H9 (cell line): ENCODE results near the gene CCDC172. TPM values are rescaled to one million over a fixed set of nuclear protein-coding genes. Genes with fewer than 3 reads are reported as not detected.
A peak's percentile ranks its signal among the peaks of the same experiment; 100 is the strongest.
"Not testable (repeated sequence)": the region's sequence is repeated elsewhere in the genome, so short reads cannot be mapped to it uniquely, and the experiment has no call there.

ENCODE experiments used
- DNase-seq: peaks from one replicate; pipeline ENCODE4 v3.0.0-alpha.2; 2017
- H2AFZ ChIP-seq: one replicate; pipeline ENCODE4 v1.6.1; 2013; ENCODE audit warnings: mild to moderate bottlenecking, low read length, control low read depth, moderate library complexity
- H2AK5ac ChIP-seq: 2 replicates; pipeline ENCODE4 v1.6.1; 2013; ENCODE audit warnings: low read length, control low read depth, mixed read lengths; ENCODE audit not compliant: insufficient read length
- H2BK120ac ChIP-seq: one replicate; pipeline ENCODE4 v1.6.1; 2013; ENCODE audit warnings: low read depth, mild to moderate bottlenecking, low read length, control low read depth, inconsistent platforms; ENCODE audit not compliant: poor library complexity, severe bottlenecking
- H2BK12ac ChIP-seq: 2 replicates; pipeline ENCODE4 v1.6.1; 2013; ENCODE audit warnings: low read length, control low read depth, mixed read lengths, low read depth; ENCODE audit not compliant: insufficient read length
- H2BK15ac ChIP-seq: 2 replicates; pipeline ENCODE4 v1.6.1; 2013; ENCODE audit warnings: low read depth, low read length, control low read depth
- H2BK20ac ChIP-seq: one replicate; pipeline ENCODE4 v1.6.1; 2013; ENCODE audit warnings: low read depth, mild to moderate bottlenecking, low read length, control low read depth, inconsistent platforms; ENCODE audit not compliant: poor library complexity, severe bottlenecking
- H2BK5ac ChIP-seq: 2 replicates; pipeline ENCODE4 v1.6.1; 2013; ENCODE audit warnings: low read length, control low read depth, mixed read lengths; ENCODE audit not compliant: insufficient read length
- H3K14ac ChIP-seq: 2 replicates; pipeline ENCODE4 v1.6.1; 2013; ENCODE audit warnings: low read length, control low read depth; ENCODE audit not compliant: insufficient read depth
- H3K18ac ChIP-seq: 2 replicates; pipeline ENCODE4 v1.6.1; 2013; ENCODE audit warnings: low read depth, mild to moderate bottlenecking, mixed read lengths, low read length, control low read depth; ENCODE audit not compliant: insufficient read length
- H3K23ac ChIP-seq: 2 replicates; pipeline ENCODE4 v1.6.1; 2013; ENCODE audit warnings: low read length, control low read depth, mixed read lengths, low read depth; ENCODE audit not compliant: insufficient read length
- H3K23me2 ChIP-seq: 2 replicates; pipeline ENCODE4 v1.6.1; 2013; ENCODE audit warnings: low read depth, mild to moderate bottlenecking, mixed read lengths, low read length, control low read depth; ENCODE audit not compliant: insufficient read length, poor library complexity, severe bottlenecking
- H3K27ac ChIP-seq: 2 replicates; pipeline ENCODE4 v1.5.1; 2013; ENCODE audit warnings: low read length, control low read depth, mixed read lengths, low read depth; ENCODE audit not compliant: insufficient read length
- H3K27me3 ChIP-seq: 2 replicates; pipeline ENCODE4 v1.6.1; 2013; ENCODE audit warnings: low read length, control low read depth, inconsistent platforms; ENCODE audit not compliant: insufficient read depth
- H3K4ac ChIP-seq: 2 replicates; pipeline ENCODE4 v1.6.1; 2013; ENCODE audit warnings: low read depth, mild to moderate bottlenecking, control low read depth, inconsistent platforms, low read length, moderate library complexity
- H3K4me1 ChIP-seq: 2 replicates; pipeline ENCODE4 v1.6.1; 2013; ENCODE audit warnings: low read length, control low read depth, inconsistent platforms; ENCODE audit not compliant: insufficient read depth
- H3K4me2 ChIP-seq: 2 replicates; pipeline ENCODE4 v1.6.1; 2013; ENCODE audit warnings: low read length, control low read depth, mixed read lengths; ENCODE audit not compliant: insufficient read length, insufficient read depth
- H3K56ac ChIP-seq: 2 replicates; pipeline ENCODE4 v1.6.1; 2013; ENCODE audit warnings: low read depth, mild to moderate bottlenecking, mixed read lengths, low read length, control low read depth; ENCODE audit not compliant: insufficient read length
- H3K79me1 ChIP-seq: 2 replicates; pipeline ENCODE4 v1.6.1; 2013; ENCODE audit warnings: low read depth, mild to moderate bottlenecking, moderate library complexity, low read length, control low read depth, inconsistent platforms; ENCODE audit not compliant: insufficient read depth, poor library complexity, severe bottlenecking
- H3K79me2 ChIP-seq: 2 replicates; pipeline ENCODE4 v1.6.1; 2013; ENCODE audit warnings: low read length, control low read depth, inconsistent platforms; ENCODE audit not compliant: insufficient read depth
- H3K9ac ChIP-seq: 2 replicates; pipeline ENCODE4 v1.6.1; 2013; ENCODE audit warnings: low read length, control low read depth, mixed read lengths; ENCODE audit not compliant: insufficient read length; ENCODE audit errors: extremely low read depth
- H3K9me3 ChIP-seq: one replicate; pipeline ENCODE4 v1.6.1; 2013; ENCODE audit warnings: low read depth, low read length, inconsistent platforms; ENCODE audit not compliant: control insufficient read depth
- H3T11ph ChIP-seq: one replicate; pipeline ENCODE4 v1.6.1; 2013; ENCODE audit warnings: mild to moderate bottlenecking, low read length, control low read depth, inconsistent platforms
- H4K20me1 ChIP-seq: one replicate; pipeline ENCODE4 v1.6.1; 2013; ENCODE audit not compliant: control insufficient read depth, insufficient read length, insufficient read depth
- H4K5ac ChIP-seq: 2 replicates; pipeline ENCODE4 v1.6.1; 2013; ENCODE audit warnings: low read depth, mild to moderate bottlenecking, mixed read lengths, low read length, control low read depth; ENCODE audit not compliant: insufficient read length
- H4K8ac ChIP-seq: replicated peaks from 2 replicates; pipeline ENCODE4 v1.6.1; 2013; ENCODE audit warnings: low read length, control low read depth, mixed read lengths, low read depth; ENCODE audit not compliant: insufficient read length
- H4K91ac ChIP-seq: 2 replicates; pipeline ENCODE4 v1.6.1; 2013; ENCODE audit warnings: low read depth, mild to moderate bottlenecking, moderate library complexity, mixed read lengths, low read length, control low read depth; ENCODE audit not compliant: insufficient read length
- H3K27ac Mint-ChIP-seq, 3 experiments: 2 replicates in 2 of 3; 3 replicates in 1 of 3; pipeline ENCODE4 v1.8.0; 2020 to 2021; ENCODE audit warnings: mixed read lengths in 3 of 3, mild to moderate bottlenecking in 1 of 3, moderate library complexity in 1 of 3
- H3K27me3 Mint-ChIP-seq: 2 replicates; pipeline ENCODE4 v1.8.0; 2021; ENCODE audit warnings: low read depth, mild to moderate bottlenecking, moderate library complexity, mixed read lengths
- H3K36me3 Mint-ChIP-seq, 3 experiments: 2 replicates in 2 of 3; 3 replicates in 1 of 3; pipeline ENCODE4 v1.8.0; 2020 to 2021; ENCODE audit warnings: low read depth in 3 of 3, mixed read lengths in 3 of 3; ENCODE audit not compliant: insufficient read depth in 1 of 3
- H3K4me1 Mint-ChIP-seq, 2 experiments: 2 replicates each; pipeline ENCODE4 v1.8.0; 2020; ENCODE audit warnings: mixed read lengths in 2 of 2
- H3K4me3 Mint-ChIP-seq, 2 experiments: 2 replicates in 1 of 2; 3 replicates in 1 of 2; pipeline ENCODE4 v1.8.0; 2020 to 2021; ENCODE audit warnings: mild to moderate bottlenecking in 2 of 2, mixed read lengths in 2 of 2, moderate library complexity in 1 of 2
- H3K9me3 Mint-ChIP-seq, 2 experiments: 2 replicates in 1 of 2; 3 replicates in 1 of 2; pipeline ENCODE4 v1.8.0; 2020; ENCODE audit warnings: mild to moderate bottlenecking in 2 of 2, mixed read lengths in 2 of 2, moderate library complexity in 1 of 2
- CTCF ChIP-seq: fragments of 200-600 bp; sonication (generic); conservative IDR thresholded peaks from 3 replicates; pipeline ENCODE4 v1.8.0; 2021; ENCODE audit warnings: antibody characterized with exemption, mild to moderate bottlenecking
- WGBS: extraction: QIAGEN DNeasy Blood & Tissue Kit; methylation state at CpG from one replicate; pipeline ENCODE4 v1.1.7; 2013; ENCODE audit warnings: missing lambda C conversion rate, low lambda C conversion rate, mixed read lengths; ENCODE audit not compliant: insufficient read length; ENCODE audit errors: extremely low coverage; 5-methylcytosine and 5-hydroxymethylcytosine counted together
- total RNA-seq: library from RNA; stranded (reverse); gene quantifications from 2 replicates; pipeline ENCODE4 v1.2.1, GENCODE V29; 2021

CCDC172 gene
- total RNA-seq, 1 experiment from 2014 or later: 1.3 TPM

- no peaks in the 10 kb centered on the region for H3K79me2 ChIP-seq
- H4K20me1 ChIP-seq: no peaks in the 10 kb centered on the region
- no peak overlapping the region for H2BK120ac ChIP-seq
- no peak overlapping the region for H2AFZ ChIP-seq
- H2BK20ac ChIP-seq: no peak overlapping the region
- H2AK5ac ChIP-seq: no peak overlapping the region
- no peaks in the 10 kb centered on the region for H3K23me2 ChIP-seq
- DNase-seq: no peak
- TF ChIP-seq CTCF: peak; percentile 78
- H4K8ac ChIP-seq: no peak overlapping the region
- no peak overlapping the region for H3T11ph ChIP-seq
- H2BK12ac ChIP-seq: no peak overlapping the region
- Mint-ChIP-seq H3K27ac (no peak overlapping the region), H3K4me1 (peaks cover 9 to 17% of the 10 kb centered on the region in 2 experiments), H3K4me3 (no peak overlapping the region), H3K27me3 (peaks cover 2% of the 10 kb centered on the region; the same call in 1 of the 2 replicates), H3K36me3 (no peaks in the 10 kb centered on the region), H3K9me3 (no peaks in the 10 kb centered on the region)
- H3K18ac ChIP-seq: no peak overlapping the region
- H4K5ac ChIP-seq: no peak overlapping the region
- WGBS: no CpG with 5 or more reads among the region's 1 CpG
- H3K4me2 ChIP-seq: no peak overlapping the region
- H2BK15ac ChIP-seq: no peak overlapping the region
- H3K14ac ChIP-seq: no peak overlapping the region
- no peak overlapping the region for H3K56ac ChIP-seq
- no peak overlapping the region for H3K9ac ChIP-seq
- no peaks in the 10 kb centered on the region for H3K27me3 ChIP-seq
- H3K9me3 ChIP-seq: no peaks in the 10 kb centered on the region
- H2BK5ac ChIP-seq: no peak overlapping the region
- H3K27ac ChIP-seq: no peak overlapping the region
- no peak overlapping the region for H3K23ac ChIP-seq
- H3K79me1 ChIP-seq: no peaks in the 10 kb centered on the region
- no peak overlapping the region for H3K4ac ChIP-seq
- H3K4me1 ChIP-seq: no peaks in the 10 kb centered on the region; the same call in 1 of the 2 replicates
- H4K91ac ChIP-seq: no peak overlapping the region
Measured at GRCh38 chr10:116385994-116386809, 62.0 kb downstream of the CCDC172 start.

- peaks cover 8 to 13% of the 10 kb centered on the region in 2 experiments for H3K4me1 Mint-ChIP-seq
- H2BK5ac ChIP-seq, H3K27me3 ChIP-seq, H3K9ac ChIP-seq, H4K91ac ChIP-seq, H3K9me3 ChIP-seq, DNase-seq, H2BK20ac ChIP-seq, H4K5ac ChIP-seq, H2BK15ac ChIP-seq, H2AFZ ChIP-seq, H2BK12ac ChIP-seq, H3K36me3 Mint-ChIP-seq, H3K27ac ChIP-seq, H3K18ac ChIP-seq, H3K4me2 ChIP-seq, H4K20me1 ChIP-seq, H2BK120ac ChIP-seq, H3K23me2 ChIP-seq, H3K79me1 ChIP-seq, H3K23ac ChIP-seq, H3K79me2 ChIP-seq, H3K27me3 Mint-ChIP-seq, H3K9me3 Mint-ChIP-seq, H2AK5ac ChIP-seq, H3K14ac ChIP-seq, H3K56ac ChIP-seq, H3K4ac ChIP-seq, H3K4me3 Mint-ChIP-seq, H3T11ph ChIP-seq, H3K27ac Mint-ChIP-seq, H4K8ac ChIP-seq, H3K4me1 ChIP-seq: not testable (repeated sequence)
- WGBS: no CpG with 5 or more reads among the region's 43 CpGs
Measured at GRCh38 chr10:116393246-116393831, 69.1 kb downstream of the CCDC172 start.
